Stimulated activated CD8-positive, alpha-beta memory T cell treated with anti-CD3 and anti-CD28 coated beads, Interleukin-15, amount 100 ng/mL, for 4 hours (primary cell): Measurements from ENCODE around the gene ARID1B.

Experiments used
- DNase-seq, 2 donors: peaks; one replicate each; pipeline ENCODE4 v3.0.0-alpha.2; 2020; ENCODE audit warnings: low read depth in 2 of 2

Gene ARID1B

DNA sequence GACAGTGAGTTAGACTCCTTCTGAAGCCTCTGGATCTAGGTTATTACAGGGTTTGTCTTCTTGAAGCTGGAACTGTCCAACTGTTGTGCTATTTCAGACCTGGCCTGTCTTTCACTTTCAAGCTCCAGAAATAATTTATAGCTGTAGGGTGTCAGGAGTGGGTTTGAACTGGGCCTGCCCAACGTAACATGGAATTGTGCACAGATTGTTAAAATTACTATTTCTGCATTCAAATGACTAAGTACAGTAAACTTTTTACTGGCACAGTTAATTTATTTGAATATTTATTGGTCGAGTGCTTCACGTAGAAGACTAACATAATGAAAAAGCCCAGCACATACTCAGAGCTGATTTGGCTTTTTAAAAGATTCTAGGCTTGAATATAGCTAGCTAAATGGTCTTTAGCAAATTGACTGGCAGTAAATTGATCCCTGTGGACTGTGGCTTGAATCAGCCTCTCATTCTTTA lies 74.3 kb downstream of the ARID1B start:
- no peak for DNase-seq

- DNase-seq = no peak
These were observed 75.1 kb downstream of the ARID1B start for GRCh38 chr6:156852147-156852857.

DNA sequence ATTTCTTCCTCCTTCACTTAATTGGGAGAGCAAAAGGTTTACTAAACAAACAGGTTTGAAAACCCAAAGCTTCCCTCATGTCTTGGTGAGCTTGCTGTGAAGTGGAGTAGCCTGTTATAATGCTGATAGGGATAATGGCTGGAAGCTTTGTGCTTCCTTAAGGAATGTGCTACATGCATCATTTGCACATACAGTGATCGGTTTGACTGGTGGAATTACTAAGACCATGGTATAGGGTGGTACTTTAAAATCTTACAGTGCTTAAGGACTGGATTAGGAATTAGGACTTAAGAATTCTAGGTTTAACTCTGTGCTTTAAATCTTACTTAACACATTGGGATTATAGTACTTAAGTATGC lies 75.7 kb downstream of the ARID1B start:
- no peak for DNase-seq

GRCh38 chr6:156853733-156854132 lies 76.6 kb downstream of the ARID1B start:
- DNase-seq = no peak

GRCh38 chr6:156854466-156855161 lies 77.4 kb downstream of the ARID1B start:
- DNase-seq = no peak

- DNase-seq = no peak
These were observed 80.4 kb downstream of the ARID1B start for GRCh38 chr6:156857573-156857972.

- DNase-seq = no peak
These were observed 82.5 kb downstream of the ARID1B start for GRCh38 chr6:156859686-156860085.

DNA sequence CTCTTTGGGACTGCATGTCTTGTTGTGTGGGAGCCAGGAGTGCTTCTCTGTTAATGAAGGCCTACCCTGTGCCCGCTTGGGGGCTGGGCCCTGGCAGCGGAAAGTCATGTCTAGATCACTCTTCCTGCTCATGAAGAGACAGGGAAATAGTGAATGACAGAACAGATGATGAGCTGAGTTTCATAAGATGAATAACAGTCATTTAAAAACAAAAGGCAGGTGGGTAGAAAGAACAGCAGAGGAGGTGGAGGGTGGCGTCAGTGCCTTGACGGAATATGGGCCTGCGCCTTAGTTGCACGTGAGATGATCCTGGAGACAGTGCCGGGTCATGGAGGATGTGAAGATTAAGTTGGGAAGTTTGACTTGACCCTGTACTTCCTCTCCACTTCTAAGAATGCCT lies 85.5 kb downstream of the ARID1B start:
- no peak for DNase-seq

- no peak for DNase-seq
These were observed 86.3 kb downstream of the ARID1B start for GRCh38 chr6:156863504-156863903.

DNA sequence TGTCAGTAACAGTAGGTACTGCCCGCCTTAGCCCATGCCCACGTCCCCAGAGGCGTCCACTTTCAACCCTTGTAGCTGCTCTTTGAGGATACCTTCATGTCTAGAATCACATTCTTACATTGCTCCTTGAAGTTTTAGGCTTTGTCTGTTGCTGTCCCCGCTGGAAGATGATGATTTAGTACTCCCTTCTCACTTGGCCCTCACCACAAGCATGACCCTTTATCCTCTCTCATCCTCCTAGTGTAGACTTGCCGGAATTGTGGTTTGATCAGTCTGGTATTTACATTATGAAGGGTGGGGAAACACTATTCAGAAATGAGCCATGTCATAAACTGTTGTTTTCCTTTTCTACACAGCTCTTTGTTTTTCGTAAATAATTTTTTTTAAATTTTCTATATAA lies 87.4 kb downstream of the ARID1B start:
- no peak for DNase-seq

DNA sequence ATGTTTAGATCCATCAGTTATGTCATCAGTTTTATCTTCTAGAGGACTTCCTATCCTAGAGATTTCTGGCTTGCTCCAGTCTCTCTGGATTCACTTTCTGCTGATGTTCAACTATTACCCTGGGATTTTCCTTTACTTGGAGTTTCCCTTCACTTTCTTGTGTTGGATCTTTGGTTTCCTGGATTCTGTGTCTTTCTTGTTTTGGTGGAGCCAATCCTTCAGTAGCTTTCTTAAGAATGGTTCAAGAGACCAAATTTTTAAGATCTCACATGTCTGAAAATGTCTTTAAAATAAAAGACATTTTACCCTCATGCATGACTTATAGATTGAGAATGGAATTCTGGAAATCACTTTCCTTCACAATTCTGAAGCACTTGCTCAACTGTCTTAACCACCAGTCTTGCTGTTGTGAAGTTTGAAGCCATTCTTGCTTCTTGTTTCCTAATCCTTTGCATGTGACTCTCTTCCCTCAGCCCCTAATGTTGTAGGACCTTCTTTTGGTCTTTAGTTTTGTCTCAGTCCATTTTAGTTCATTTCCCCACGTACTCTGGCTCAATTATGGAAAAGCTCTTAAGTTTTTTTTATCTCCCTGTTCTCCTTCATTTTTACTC lies 87.9 kb downstream of the ARID1B start:
- no peak for DNase-seq

DNA sequence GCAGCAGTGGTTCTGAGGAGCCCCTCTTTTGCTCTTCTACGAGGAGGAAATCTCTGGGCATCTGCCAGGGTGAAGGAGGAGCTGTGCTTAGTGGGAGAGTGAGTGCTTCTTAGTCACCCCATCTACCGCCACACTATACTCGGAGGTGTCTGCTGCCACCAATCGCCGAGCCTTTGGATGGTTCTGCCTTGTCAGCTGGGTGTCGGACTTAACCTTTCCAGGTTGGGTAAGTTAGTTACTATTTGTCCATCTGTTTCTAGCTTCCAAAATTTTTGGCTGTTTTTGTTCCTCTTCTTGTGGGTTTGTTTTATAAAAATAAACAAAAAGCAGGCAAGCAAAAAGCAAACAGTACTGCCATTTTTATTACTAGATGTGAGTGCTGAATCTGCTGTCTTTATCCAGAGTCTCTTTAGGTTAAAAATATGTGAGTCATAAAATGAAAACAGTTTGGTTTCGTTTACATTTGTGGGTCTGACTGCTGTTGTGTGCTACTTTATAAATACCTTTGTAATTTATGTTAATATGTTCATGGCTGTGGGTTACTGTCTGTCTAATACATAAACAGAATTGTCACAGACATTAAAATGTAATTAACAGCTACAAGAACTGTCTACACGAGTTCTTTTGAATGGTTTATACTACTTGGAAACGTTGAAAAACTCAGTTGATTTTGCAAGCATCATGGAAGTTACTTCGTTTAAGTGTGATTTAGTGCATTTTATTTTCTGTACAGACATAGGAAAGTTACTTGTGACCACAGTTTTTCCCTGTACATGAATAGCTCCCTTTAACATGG lies 89.2 kb downstream of the ARID1B start:
- no peak for DNase-seq

GRCh38 chr6:156867121-156867520 lies 89.9 kb downstream of the ARID1B start:
- DNase-seq = no peak

GRCh38 chr6:156868385-156868784 lies 91.2 kb downstream of the ARID1B start:
- no peak for DNase-seq

DNA sequence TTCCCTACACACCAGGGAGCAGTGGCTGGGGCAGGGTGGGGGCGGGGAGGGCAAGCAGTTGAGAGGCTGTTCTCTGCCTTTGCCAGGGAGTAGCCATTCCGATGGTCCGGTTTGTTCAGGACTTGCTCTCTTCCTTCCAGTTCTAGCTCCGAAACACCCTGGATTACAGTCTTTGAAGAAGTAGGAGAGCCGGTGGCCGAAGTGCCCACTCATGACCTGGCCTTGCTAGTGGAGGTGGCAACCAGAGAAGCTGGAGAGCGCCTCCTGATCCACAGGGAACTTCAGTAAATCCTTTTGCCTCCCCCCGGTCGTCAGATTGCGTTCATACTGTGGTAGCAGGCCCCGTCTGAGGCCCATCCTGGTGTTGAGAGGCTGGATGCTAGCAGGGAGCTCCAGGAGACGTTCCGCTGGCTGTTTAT lies 92.8 kb downstream of the ARID1B start:
- DNase-seq = no peak

DNA sequence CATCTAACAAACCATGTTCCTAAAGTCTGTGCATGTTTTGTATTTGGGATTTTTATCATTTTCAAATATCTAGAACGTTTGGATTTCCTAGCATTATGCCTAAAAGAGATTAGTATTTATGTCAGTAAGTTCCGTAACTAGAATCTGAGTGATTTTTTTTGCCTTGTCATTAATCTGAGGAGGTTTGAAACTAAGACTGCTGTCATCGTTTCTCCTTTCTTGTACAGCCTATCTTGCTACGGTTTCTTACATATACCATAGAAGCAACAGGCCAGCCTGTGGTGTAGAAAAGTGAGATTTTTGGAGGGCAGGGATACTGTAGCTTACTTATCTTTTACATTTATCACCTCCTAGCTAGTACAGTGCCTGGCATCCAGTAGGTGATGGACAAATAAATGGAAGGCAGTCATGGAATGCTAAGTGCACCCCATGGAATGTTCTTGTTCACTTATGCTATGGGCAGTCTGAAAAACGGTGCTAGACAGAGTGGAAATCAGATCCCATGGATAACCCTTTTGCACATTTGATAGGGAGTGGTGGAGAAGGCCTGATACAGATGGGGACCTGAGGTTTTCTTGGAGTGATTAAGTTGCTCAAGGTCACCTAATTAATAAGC lies 93.9 kb downstream of the ARID1B start:
- no peak for DNase-seq

GRCh38 chr6:156872903-156873302 lies 95.7 kb downstream of the ARID1B start:
- no peak for DNase-seq

DNA sequence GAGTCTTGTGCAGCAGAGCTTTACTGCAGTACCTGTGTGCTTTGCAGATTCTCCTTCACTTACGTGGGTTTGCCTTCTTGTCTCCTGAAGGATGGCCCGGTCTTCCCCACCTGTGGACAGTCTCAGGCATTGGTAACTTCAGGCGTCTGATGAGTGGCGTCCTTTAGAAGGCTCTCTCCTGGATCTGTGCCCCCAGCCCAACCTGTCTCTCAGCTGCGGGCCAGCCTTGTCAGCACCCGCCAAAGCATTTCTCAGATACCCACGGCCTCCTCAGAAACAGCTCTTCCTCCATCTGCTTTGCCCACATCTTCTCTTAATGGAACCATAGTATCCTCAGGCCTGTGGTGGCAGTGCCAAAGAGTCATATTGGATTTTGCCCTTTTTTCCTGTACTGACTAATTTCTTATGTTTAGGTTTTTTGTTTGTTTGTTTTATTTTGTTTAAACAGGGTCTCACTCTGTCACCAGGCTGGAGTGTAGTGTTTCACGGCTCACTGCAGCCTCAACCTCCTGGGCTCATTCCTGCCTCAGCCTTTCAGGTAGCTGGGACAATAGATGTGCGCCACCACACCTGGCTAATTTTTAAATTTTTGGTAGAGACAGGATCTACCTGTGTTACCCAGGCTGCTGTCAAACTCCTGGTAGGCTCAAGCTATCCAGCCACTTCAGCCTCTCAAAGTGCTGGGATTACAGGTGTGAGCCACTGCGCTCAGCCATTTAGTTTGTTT lies 96.6 kb downstream of the ARID1B start:
- DNase-seq = no peak

DNA sequence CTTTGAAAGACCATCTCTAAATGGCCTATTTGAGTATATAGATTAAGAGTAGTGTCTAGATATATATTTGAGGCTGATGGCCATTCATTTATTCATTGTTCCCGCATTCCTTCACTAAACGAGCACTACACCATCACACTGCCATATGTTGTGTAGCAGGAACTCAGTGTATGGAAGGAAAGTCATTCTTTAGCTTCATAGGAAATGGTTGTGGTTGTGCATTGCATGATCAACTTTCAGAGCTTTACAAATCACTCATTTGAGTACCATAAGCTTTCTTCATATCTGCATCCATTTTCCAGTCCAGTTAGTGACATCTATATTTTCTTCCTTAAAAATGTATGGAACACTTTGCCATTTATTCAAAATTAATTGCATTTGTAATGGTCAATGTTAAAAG lies 97.9 kb downstream of the ARID1B start:
- DNase-seq = no peak

DNA sequence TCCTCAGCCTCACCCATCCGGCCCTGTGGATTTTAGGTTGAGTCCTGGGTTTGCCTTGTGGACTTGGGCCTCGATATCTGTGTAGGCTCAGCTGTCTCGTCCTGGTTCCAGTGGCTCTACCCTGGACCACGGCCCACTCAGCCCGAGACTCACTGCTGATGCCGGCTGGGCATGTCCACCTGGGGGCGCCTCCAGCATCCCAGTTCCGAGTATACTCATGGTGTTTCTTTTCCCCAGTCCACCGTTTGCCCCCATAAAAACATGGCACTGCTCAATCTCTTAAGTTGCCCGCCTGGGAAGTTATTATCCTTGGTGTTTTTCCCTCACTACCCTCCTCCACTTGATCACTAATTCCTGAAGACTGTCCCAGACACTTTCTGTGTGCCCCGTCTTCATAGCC lies 99.1 kb downstream of the ARID1B start:
- DNase-seq = no peak
